ENCODE results near the gene ZFR. TPM values are rescaled to one million over a fixed set of nuclear protein-coding genes. Genes with fewer than 3 reads are reported as not detected.

The ZFR gene
- polyA plus RNA-seq, 1 of the 3 experiments (the other 2 are of a cell fraction), result 24.6 TPM

- TF ChIP-seq, protein P1, sequence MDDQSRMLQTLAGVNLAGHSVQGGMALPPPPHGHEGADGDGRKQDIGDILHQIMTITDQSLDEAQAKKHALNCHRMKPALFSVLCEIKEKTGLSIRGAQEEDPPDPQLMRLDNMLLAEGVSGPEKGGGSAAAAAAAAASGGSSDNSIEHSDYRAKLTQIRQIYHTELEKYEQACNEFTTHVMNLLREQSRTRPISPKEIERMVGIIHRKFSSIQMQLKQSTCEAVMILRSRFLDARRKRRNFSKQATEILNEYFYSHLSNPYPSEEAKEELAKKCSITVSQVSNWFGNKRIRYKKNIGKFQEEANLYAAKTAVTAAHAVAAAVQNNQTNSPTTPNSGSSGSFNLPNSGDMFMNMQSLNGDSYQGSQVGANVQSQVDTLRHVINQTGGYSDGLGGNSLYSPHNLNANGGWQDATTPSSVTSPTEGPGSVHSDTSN (IDR thresholded peaks at IDR 0.05), result no peak
These were observed 132.3 kb downstream of the ZFR start (continued) for GRCh38 chr5:32312197-32312594.

- Histone ChIP-seq H3K27me3 (ENCODE audit: insufficient read depth) (no peaks in the 10 kb centered on the region), H3K36me3 (replicated peaks in 1 of 2; ENCODE audit: control insufficient read depth in 1 of 2, insufficient read depth in 2 of 2, low read length in 1 of 2) (no peaks in the 10 kb centered on the region), H3F3A (replicated peaks; ENCODE audit: insufficient read depth) (peaks cover 9% of the 10 kb centered on the region), H4K20me1 (ENCODE audit: insufficient read depth) (no peaks in the 10 kb centered on the region; the same call in 1 of the 2 replicates), H3K9me3 (no peaks in the 10 kb centered on the region), H3K4me2 (peak overlapping the region; percentile 88), H2AFZ (ENCODE audit: low read depth) (peak overlapping the region; percentile 83; the same call in 1 of the 2 replicates), H3K79me2 (ENCODE audit: insufficient read depth) (peaks cover 55% of the 10 kb centered on the region), H3K9ac (peak overlapping the region; percentile 76), H3K9me2 (no peaks in the 10 kb centered on the region), H3K4me3 (ENCODE audit: low read depth in 2 of 2, low read length in 1 of 2) (peak overlapping the region; percentile 72 to 79), H3K4me1 (ENCODE audit: control insufficient read depth in 1 of 2, insufficient read depth in 2 of 2, low read depth in 1 of 2, low read length in 1 of 2) (peaks cover 9% of the 10 kb centered on the region in 2 experiments; a peak in 3 of 4 replicates), H3K27ac (ENCODE audit: low read depth in 2 of 2, low read length in 1 of 2) (peak overlapping the region; percentile 70 to 82; a peak in 3 of 4 replicates)
- DNase-seq, result peak; percentile 26
- 47% methylated on average over 16 of the region's 16 CpGs for WGBS (ENCODE audit: low lambda C conversion rate)
- TF ChIP-seq MXI1 (IDR thresholded peaks at IDR 0.05; ENCODE audit: low read depth, low read length) (peak; percentile 38; the same call in 1 of the 2 replicates), EP300 (IDR thresholded peaks at IDR 0.05; ENCODE audit: borderline replicate concordance in 1 of 2, low read depth in 1 of 2, low read length in 1 of 2) (no peak)
- POLR2A ChIA-PET, result no interaction called here
- CTCF ChIA-PET, result no interaction called here
These were observed 132.9 kb downstream of the ZFR start for GRCh38 chr5:32311404-32312196.

GRCh38 chr5:32309761-32310160, 134.8 kb downstream of the ZFR start:
- Histone ChIP-seq H3K9ac (no peak overlapping the region), H3F3A (replicated peaks; ENCODE audit: insufficient read depth) (peaks cover 9% of the 10 kb centered on the region), H3K79me2 (ENCODE audit: insufficient read depth) (peaks cover 73% of the 10 kb centered on the region), H3K27ac (ENCODE audit: low read depth in 2 of 2, low read length in 1 of 2) (no peak overlapping the region), H3K4me2 (no peak overlapping the region), H4K20me1 (ENCODE audit: insufficient read depth) (no peaks in the 10 kb centered on the region; the same call in 1 of the 2 replicates), H3K27me3 (ENCODE audit: insufficient read depth) (no peaks in the 10 kb centered on the region), H3K4me3 (ENCODE audit: low read depth in 2 of 2, low read length in 1 of 2) (no peak overlapping the region), H3K9me3 (no peaks in the 10 kb centered on the region), H3K9me2 (no peaks in the 10 kb centered on the region), H3K4me1 (ENCODE audit: control insufficient read depth in 1 of 2, insufficient read depth in 2 of 2, low read depth in 1 of 2, low read length in 1 of 2) (peaks cover 9% of the 10 kb centered on the region in 2 experiments; a peak in 3 of 4 replicates), H3K36me3 (replicated peaks in 1 of 2; ENCODE audit: control insufficient read depth in 1 of 2, insufficient read depth in 2 of 2, low read length in 1 of 2) (no peaks in the 10 kb centered on the region), H2AFZ (ENCODE audit: low read depth) (no peak overlapping the region)
- no peak for DNase-seq
- TF ChIP-seq FOSL2 (IDR thresholded peaks at IDR 0.05; ENCODE audit: borderline replicate concordance, low read depth) (no peak), ELF1 (IDR thresholded peaks at IDR 0.05) (no peak), TEAD4 (IDR thresholded peaks at IDR 0.05; ENCODE audit: borderline replicate concordance, insufficient read depth) (no peak), MAX (IDR thresholded peaks at IDR 0.05; ENCODE audit: low read depth) (no peak), GABPA (IDR thresholded peaks at IDR 0.05; ENCODE audit: low read depth) (no peak), EP300 (IDR thresholded peaks at IDR 0.05; ENCODE audit: borderline replicate concordance in 1 of 2, low read depth in 1 of 2, low read length in 1 of 2) (no peak), FOXJ3 (CRISPR knock-in tag; IDR thresholded peaks at IDR 0.05) (no peak), NRF1 (IDR thresholded peaks at IDR 0.05; ENCODE audit: low read depth, low read length) (no peak), EZH2phosphoT487 (IDR thresholded peaks at IDR 0.05; ENCODE audit: borderline replicate concordance, low read depth) (no peak)
- CTCF ChIA-PET, result interaction anchor here (0.5 to 0.7 kb wide), 2 partner anchors 10 to 61 kb away, joined by 3 read pairs; no protein-coding TSS in a partner anchor
- POLR2A ChIA-PET, result no interaction called here
- 94% methylated on average over 6 of the region's 6 CpGs for WGBS (ENCODE audit: low lambda C conversion rate)
